A673 (cell line): ENCODE measurements around the gene UNC13B. TPM values are rescaled to one million over a fixed set of nuclear protein-coding genes. Genes with fewer than 3 reads are reported as not detected.

Experiments used
- Bru-seq: library from RNA; stranded (reverse); fragments of 400-500 nt; gene quantifications from one replicate; lab custom pipeline; 2021; lab: Mats Ljungman, UMichigan
- BruChase-seq, 2 experiments: library from RNA; stranded (reverse); fragments of 400-500 nt; gene quantifications; one replicate each; lab custom pipeline; 2021; lab: Mats Ljungman, UMichigan
- BruUV-seq: library from RNA; stranded (reverse); fragments of 400-500 nt; replicated peaks from 2 replicates; lab custom pipeline; 2021; lab: Mats Ljungman, UMichigan
- CTCF ChIA-PET: fragments of 300-600 bp; sonication (Branson Sonifier 250); formaldehyde crosslinking; loops from one replicate; lab custom pipeline; 2022; ENCODE audit warnings: antibody characterized with exemption; lab: Charles Lee
- POLR2A ChIA-PET: fragments of 300-600 bp; sonication (Branson Sonifier 250); formaldehyde crosslinking; loops from one replicate; lab custom pipeline; 2022; ENCODE audit warnings: antibody characterized with exemption; ENCODE audit not compliant: low non-redundant PET; lab: Charles Lee
- DNase-seq: peaks from one replicate; pipeline ENCODE4 v3.0.0-alpha.2; 2015; ENCODE audit warnings: low spot score
- H3K27ac ChIP-seq: fragments of 200-600 bp; sonication (generic); 2 replicates; pipeline ENCODE4 v1.5.1; 2016; ENCODE audit warnings: mixed run types, low read depth, mild to moderate bottlenecking, mixed read lengths, antibody characterized with exemption, low read length; ENCODE audit not compliant: poor library complexity, severe bottlenecking
- H3K27me3 ChIP-seq: fragments of 200-600 bp; sonication (generic); replicated peaks from 2 replicates; pipeline ENCODE4 v1.6.1; 2017; ENCODE audit warnings: mixed run types, low read depth, mild to moderate bottlenecking, mixed read lengths, antibody characterized with exemption, low read length; ENCODE audit not compliant: insufficient read depth, poor library complexity
- H3K36me3 ChIP-seq: fragments of 200-600 bp; sonication (generic); 2 replicates; pipeline ENCODE4 v1.6.1; 2016; ENCODE audit warnings: mixed run types, mild to moderate bottlenecking, mixed read lengths, antibody characterized with exemption, low read length; ENCODE audit not compliant: insufficient read depth, poor library complexity, severe bottlenecking
- H3K4me1 ChIP-seq: fragments of 200-600 bp; sonication (generic); 2 replicates; pipeline ENCODE4 v1.6.1; 2017; ENCODE audit warnings: mixed run types, mild to moderate bottlenecking, mixed read lengths, antibody characterized with exemption, low read length; ENCODE audit not compliant: insufficient read depth, poor library complexity, severe bottlenecking
- H3K4me3 ChIP-seq: fragments of 200-600 bp; sonication (generic); 2 replicates; pipeline ENCODE4 v1.5.1; 2016; ENCODE audit warnings: low read depth, mixed run types, mild to moderate bottlenecking, mixed read lengths, low read length; ENCODE audit not compliant: poor library complexity, severe bottlenecking
- H3K9me3 ChIP-seq: fragments of 200-600 bp; sonication (generic); 2 replicates; pipeline ENCODE4 v1.6.1; 2016; ENCODE audit warnings: mixed run types, low read depth, mild to moderate bottlenecking, mixed read lengths, antibody characterized with exemption, low read length; ENCODE audit not compliant: poor library complexity, severe bottlenecking
- CTCF ChIP-seq: fragments of 300-800, 200-600 bp; sonication (generic); conservative IDR thresholded peaks from 2 replicates; pipeline ENCODE4 v1.5.1; 2017; ENCODE audit warnings: low read depth, mild to moderate bottlenecking, antibody characterized with exemption, low read length, moderate library complexity, mixed read lengths
- EZH2 ChIP-seq: fragments of 200-600 bp; sonication (generic); IDR thresholded peaks from 2 replicates; pipeline ENCODE4 v1.6.1; 2017; ENCODE audit warnings: borderline replicate concordance, low read depth, mild to moderate bottlenecking, mixed read lengths, antibody characterized with exemption, low read length; ENCODE audit not compliant: poor library complexity, severe bottlenecking
- intact Hi-C: fragments of 100-400 bp; cut with micrococcal nuclease; formaldehyde crosslinking; loops from one replicate; pipeline ENCODE4 v1.10.0; 2022; ENCODE audit not compliant: unreplicated experiment
- long read RNA-seq: library from polyadenylated mRNA; stranded (forward); transcript quantifications from one replicate; pipeline ENCODE4 v2.0.0, GENCODE V29; 2022
- total RNA-seq: library from RNA; stranded (reverse); gene quantifications from 2 replicates; pipeline ENCODE4 v1.2.3, GENCODE V29; 2021

Gene UNC13B
- total RNA-seq (19.8 and 21.8 TPM in 2 replicates), Bru-seq, nascent RNA (percentile 59 among the genes with signal in this experiment), BruChase-seq, experiment 1, labeled RNA remaining after a 2-hour chase (percentile 52 among the genes with signal in this experiment), BruChase-seq, experiment 2, labeled RNA remaining after a 6-hour chase (percentile 54 among the genes with signal in this experiment)
- long read RNA-seq, full-length matches to known transcripts = 4 of 24 reads
- long read RNA-seq, partial matches to known transcripts = 8 of 24 reads
- long read RNA-seq, other reads (novel, unspliced or antisense) = 12 of 24 reads

- no peaks in the 10 kb centered on the region for H3K4me1 ChIP-seq
- intact Hi-C loops = no loop called here
- no peaks in the 10 kb centered on the region for H3K36me3 ChIP-seq
- ChIA-PET CTCF (interaction anchor here (0.6 to 0.8 kb wide), 3 partner anchors 42 to 97 kb away, joined by 3 read pairs; partner anchors contain the start of gene ATOSB), POLR2A (interaction anchor here (0.6 kb wide), 1 partner anchor 46 kb away, joined by 4 read pairs; no protein-coding TSS in a partner anchor)
- peak within 1 kb of the TSS; percentile 69 for H3K27ac ChIP-seq
- peak; percentile 97 for DNase-seq
- no peaks in the 10 kb centered on the region for H3K27me3 ChIP-seq
- no peaks in the 10 kb centered on the region for H3K9me3 ChIP-seq
- no TSS peak for BruUV-seq
- no peak for TF ChIP-seq EZH2
- TF ChIP-seq CTCF = peak; percentile 44
- peak within 1 kb of the TSS; percentile 81 for H3K4me3 ChIP-seq
Measured at GRCh38 chr9:35161713-35162604, at the start of gene UNC13B. Gene UNC13B (plus strand): TSS chr9:35162009. CDS start chr9:35162284, 275 bp downstream.

GRCh38 chr9:35112257-35113020, 49.4 kb upstream of the UNC13B start:
- ChIA-PET CTCF (no interaction called here), POLR2A (no interaction called here)
- Histone ChIP-seq H3K4me1 (peaks cover 37% of the 10 kb centered on the region), H3K36me3 (peaks cover 5% of the 10 kb centered on the region), H3K4me3 (no peak overlapping the region), H3K27me3 (no peaks in the 10 kb centered on the region), H3K27ac (peak overlapping the region; percentile 63), H3K9me3 (no peaks in the 10 kb centered on the region)
- BruUV-seq = no TSS peak
- no peak for DNase-seq
- intact Hi-C loops = loop anchor here (10.0 kb wide), 1 partner anchor 272 kb away; no protein-coding TSS in a partner anchor
- TF ChIP-seq EZH2 = no peak
- no peak for TF ChIP-seq CTCF
